K562 (cell line): ENCODE results near the gene NR1D2. TPM values are rescaled to one million over a fixed set of nuclear protein-coding genes. Genes with fewer than 3 reads are reported as not detected.

ENCODE experiments used
- ARID3A ChIP-seq: IDR thresholded peaks from 2 replicates; pipeline ENCODE4 v1.6.1; 2012; ENCODE audit warnings: low read depth, low read length, improper control_type of control experiment, borderline replicate concordance
- CC2D1A ChIP-seq: fragments of 450-650 bp; IDR thresholded peaks from 2 replicates; pipeline ENCODE4 v1.6.1; 2017; ENCODE audit warnings: mild to moderate bottlenecking
- CEBPB ChIP-seq: fragments of 450-650 bp; IDR thresholded peaks from 2 replicates; pipeline ENCODE4 v1.6.1; 2016; ENCODE audit warnings: missing genetic modification characterization, missing compliant biosample characterization
- CTBP1 ChIP-seq: fragments of 450-650 bp; IDR thresholded peaks from 2 replicates; pipeline ENCODE4 v1.6.1; 2016; ENCODE audit warnings: borderline replicate concordance
- ESRRA ChIP-seq: fragments of 450-650 bp; IDR thresholded peaks from 2 replicates; pipeline ENCODE4 v1.6.1; 2014; ENCODE audit warnings: low read depth, mild to moderate bottlenecking, moderate library complexity, borderline replicate concordance
- FOXM1 ChIP-seq, 2 experiments: fragments of 450-650 bp in 1 of 2; sonication (generic) in 1 of 2; formaldehyde crosslinking in 1 of 2; IDR thresholded peaks; 2 replicates each; pipeline versions ENCODE4 v1.6.1 to v1.9.0; 2017 to 2022; ENCODE audit warnings: low read depth in 2 of 2, mild to moderate bottlenecking in 2 of 2, missing genetic modification reagents in 1 of 2, moderate library complexity in 1 of 2
- HMGXB4 ChIP-seq: sonication (generic); formaldehyde crosslinking; IDR thresholded peaks from 2 replicates; pipeline ENCODE4 v1.8.1; 2023; ENCODE audit warnings: mild to moderate bottlenecking, missing genetic modification reagents
- HNRNPH1 ChIP-seq: fragments of 200-400 bp; formaldehyde crosslinking; optimal IDR thresholded peaks from 2 replicates; pipeline ENCODE3; 2017; ENCODE audit warnings: low read depth, mild to moderate bottlenecking, low read length, moderate library complexity
- KAT8 ChIP-seq: fragments of 450-650 bp; IDR thresholded peaks from 2 replicates; pipeline ENCODE4 v1.6.1; 2016; ENCODE audit warnings: low read depth, mild to moderate bottlenecking
- MIER1 ChIP-seq: fragments of 450-650 bp; IDR thresholded peaks from 2 replicates; pipeline ENCODE4 v1.6.1; 2016; ENCODE audit warnings: antibody characterized with exemption, mild to moderate bottlenecking, low read depth
- NEUROD1 ChIP-seq: fragments of 150-350 bp; IDR thresholded peaks from 2 replicates; pipeline ENCODE4 v1.6.1; 2014; ENCODE audit warnings: borderline replicate concordance, low read length, low read depth; ENCODE audit not compliant: partially characterized antibody
- RAD51 ChIP-seq: fragments of 450-650 bp; IDR thresholded peaks from 2 replicates; pipeline ENCODE4 v1.7.1; 2016; ENCODE audit warnings: low read depth, mild to moderate bottlenecking, borderline replicate concordance
- RFX1 ChIP-seq: fragments of 450-650 bp; IDR thresholded peaks from 2 replicates; pipeline ENCODE4 v1.6.1; 2016; ENCODE audit warnings: mild to moderate bottlenecking, moderate library complexity
- RNF2 ChIP-seq: sonication (generic); IDR thresholded peaks from 2 replicates; pipeline ENCODE4 v1.6.1; 2016
- SRF ChIP-seq, 2 experiments: fragments of 250-450, 450-650 bp in 1 of 2; sonication (Bioruptor Pico) in 1 of 2; sonication (generic) in 1 of 2; formaldehyde crosslinking; IDR thresholded peaks; 2 replicates each; pipeline versions ENCODE4 v1.5.0 to v1.5.1; 2020 to 2022; ENCODE audit warnings: mild to moderate bottlenecking in 1 of 2, missing genetic modification reagents in 1 of 2
- TBP ChIP-seq: optimal IDR thresholded peaks from 2 replicates; pipeline ENCODE3; 2011; ENCODE audit warnings: low read depth, low read length, improper control_type of control experiment
- TOE1 ChIP-seq, 2 experiments: fragments of 450-650 bp in 1 of 2; sonication (generic) in 1 of 2; formaldehyde crosslinking in 1 of 2; IDR thresholded peaks; 2 replicates each; pipeline versions ENCODE4 v1.7.1 to v1.8.0; 2016 to 2022; ENCODE audit warnings: borderline replicate concordance in 2 of 2, mild to moderate bottlenecking in 2 of 2, antibody characterized with exemption in 1 of 2, inconsistent platforms in 1 of 2, low read depth in 1 of 2, missing genetic modification reagents in 1 of 2, moderate library complexity in 1 of 2
- ZNF551 ChIP-seq: fragments of 250-450 bp; sonication (Bioruptor Pico); IDR thresholded peaks from 2 replicates; pipeline ENCODE4 v1.5.0; 2021; ENCODE audit warnings: mild to moderate bottlenecking, moderate library complexity
- ZNF778 ChIP-seq: fragments of 450-650 bp; formaldehyde crosslinking; IDR thresholded peaks from 2 replicates; pipeline ENCODE4 v1.4.0; 2020; ENCODE audit warnings: mild to moderate bottlenecking, moderate library complexity
- polyA plus RNA-seq, 8 experiments: library from polyadenylated mRNA; depleted of rRNA in 4 of 8; stranded (reverse) in 5 of 8; unstranded in 3 of 8; fragments of >200 nt; fragmentation: Nextera tagmentation in 2 of 8; fragmentation: Illumina TruSeq in 1 of 8; extraction: Ambion mirVana in 2 of 8; extraction: Trizol in 1 of 8; gene quantifications; 2 replicates each; pipeline versions ENCODE4 v1.2.1 to v1.2.3, GENCODE V29; 2011 to 2014; ENCODE audit warnings: inconsistent platforms in 1 of 8, missing spikeins in 1 of 8
- total RNA-seq, 7 experiments: library from RNA; depleted of rRNA in 6 of 7; stranded (reverse); fragments of >200 nt in 6 of 7; fragmentation: Illumina TruSeq in 2 of 7; extraction: Trizol in 2 of 7; gene quantifications; 2 replicates each; pipeline versions ENCODE4 v1.2.1 to v1.2.3, GENCODE V29; 2011 to 2021; ENCODE audit warnings: low replicate concordance in 1 of 7

NR1D2 gene
- total and polyA plus RNA-seq, 9 of the 15 experiments (the other 6 are each of a cell fraction or from before 2014, with no cell fraction given) = 1.2 to 5.5 (median 2.9) TPM

DNA sequence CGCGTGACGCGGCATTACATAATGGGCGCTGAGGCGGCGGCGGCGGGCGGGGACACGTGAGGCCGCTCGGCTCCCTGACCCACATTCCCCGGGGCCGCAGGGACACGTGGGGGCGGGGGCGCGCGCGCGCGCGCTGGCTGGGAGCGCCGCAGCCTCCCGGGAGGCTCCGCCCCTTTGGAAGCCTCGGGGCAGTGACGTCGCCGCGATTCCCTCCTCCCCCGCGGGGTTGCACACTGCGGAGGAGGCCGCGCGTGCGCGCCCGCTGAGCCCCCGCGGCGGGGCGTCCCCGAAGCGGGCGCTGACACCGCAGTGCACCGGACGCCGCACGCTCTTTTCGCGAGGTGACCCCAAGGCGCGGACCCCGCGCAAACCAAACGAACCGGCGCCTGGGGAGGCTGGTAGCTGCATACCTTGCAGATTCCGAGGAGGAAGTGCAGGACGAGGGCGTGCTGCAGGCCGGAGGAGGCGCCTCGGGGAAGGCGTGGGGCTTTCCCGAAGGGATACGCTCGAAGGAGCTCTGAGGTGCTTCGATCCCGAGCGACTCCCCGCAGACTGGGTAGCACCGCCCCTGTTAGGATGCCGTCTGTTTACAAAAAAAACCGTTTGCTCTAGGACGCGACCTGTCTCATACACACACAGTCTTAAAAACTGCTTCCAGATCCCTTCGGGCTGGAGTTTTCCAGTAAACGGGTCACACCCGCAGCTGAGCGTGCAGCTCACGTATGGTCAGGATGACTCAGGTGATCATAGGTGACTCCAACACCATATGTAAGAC lies 1.0 kb downstream of the NR1D2 start (continued):
- TF ChIP-seq HMGXB4 (CRISPR knock-in tag) = peak; percentile 81; the same call in 1 of the 2 replicates
- no peak for TF ChIP-seq KAT8
- TF ChIP-seq ESRRA = peak; percentile 97; the same call in 1 of the 2 replicates
- no peak for TF ChIP-seq ARID3A
- no peak for TF ChIP-seq ZNF551 (CRISPR knock-in tag)
- no peak for TF ChIP-seq HNRNPH1
- TF ChIP-seq FOXM1 (IDR thresholded peaks at IDR 0.05; ENCODE audit: low read depth) = 0 out of 2 replicates have a peak, but pooled peaks have one; percentile 14
- TF ChIP-seq FOXM1 (CRISPR knock-in tag; IDR thresholded peaks at IDR 0.05; ENCODE audit: low read depth) = peak; percentile 79; the same call in 1 of the 2 replicates
- TF ChIP-seq NEUROD1 = no peak
- TF ChIP-seq CEBPB (tag) = peak; percentile 70
- TF ChIP-seq RNF2 = no peak; the same call in 1 of the 2 replicates
- TF ChIP-seq SRF (CRISPR knock-in tag; IDR thresholded peaks at IDR 0.05) = no peak
- TF ChIP-seq RAD51 = 0 out of 2 replicates have a peak, but pooled peaks have one; percentile 30
- TF ChIP-seq RFX1 = no peak
- no peak for TF ChIP-seq MIER1
- peak; percentile 68 for TF ChIP-seq TBP
- TF ChIP-seq TOE1 (IDR thresholded peaks at IDR 0.05; ENCODE audit: borderline replicate concordance) = no peak; the same call in 1 of the 2 replicates
- no peak for TF ChIP-seq TOE1 (CRISPR knock-in tag; IDR thresholded peaks at IDR 0.05; ENCODE audit: borderline replicate concordance, low read depth)
- TF ChIP-seq CC2D1A = peak; percentile 19; the same call in 1 of the 2 replicates
- TF ChIP-seq ZNF778 (CRISPR knock-in tag) = no peak
- TF ChIP-seq CTBP1 = peak; percentile 96
